NCI-H748 (cell line): ENCODE data around the gene CXorf49.
"Not testable (repeated sequence)": the region's sequence is repeated elsewhere in the genome, so short reads cannot be mapped to it uniquely, and the experiment has no call there.

Experiments
- DNase-seq: peaks from one replicate; lab custom pipeline; 2025; ENCODE audit not compliant: unreplicated experiment; lab: John Stamatoyannopoulos, UW

CXorf49 gene

DNA sequence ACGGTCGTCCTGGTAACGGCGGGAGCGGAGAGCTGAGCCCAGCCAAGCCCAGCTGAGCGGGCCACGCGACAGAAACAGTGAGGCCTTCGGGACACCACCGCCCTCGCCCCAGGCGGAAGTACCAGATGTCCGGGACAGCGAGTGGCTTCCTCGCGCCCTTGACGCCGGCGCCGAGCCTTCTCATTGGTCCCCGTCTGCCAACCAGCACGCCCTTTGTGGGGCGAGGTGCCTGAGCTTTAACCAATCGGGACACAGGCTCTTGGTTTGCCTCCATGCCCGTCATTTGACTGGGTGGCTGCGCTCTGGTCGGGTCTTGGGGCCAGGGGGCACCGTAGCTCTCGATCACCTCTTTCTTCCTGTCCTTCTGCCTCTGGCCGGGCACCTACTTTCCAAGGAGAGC is at the start of gene CXorf49:
Gene CXorf49 (minus strand): TSS at position 101 of the 400 bp plus-strand sequence. CDS start 134 bp downstream, outside the sequence.
- DNase-seq = not testable (repeated sequence)

DNA sequence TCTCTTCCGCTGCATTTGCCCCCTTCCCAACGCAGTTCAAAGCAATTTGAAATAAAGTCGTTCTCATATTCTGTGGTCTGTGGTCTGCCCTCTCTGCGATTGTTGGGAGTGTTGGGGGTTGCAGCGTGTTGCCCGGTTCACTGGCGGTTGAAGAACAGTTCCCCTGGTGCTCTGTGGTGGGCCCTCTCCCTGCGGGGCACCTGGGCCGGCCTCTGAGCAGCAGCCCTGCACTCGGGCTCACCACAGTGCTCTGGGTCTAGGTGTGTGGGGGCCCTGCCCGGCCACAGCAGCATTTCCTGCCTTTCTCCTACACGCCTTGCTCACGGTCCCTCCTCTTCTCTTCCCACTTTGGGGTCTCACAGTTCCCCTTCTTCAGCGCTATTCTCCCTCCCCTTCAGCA is 49.0 kb upstream of the CXorf49 start:
- DNase-seq = not testable (repeated sequence)

DNA sequence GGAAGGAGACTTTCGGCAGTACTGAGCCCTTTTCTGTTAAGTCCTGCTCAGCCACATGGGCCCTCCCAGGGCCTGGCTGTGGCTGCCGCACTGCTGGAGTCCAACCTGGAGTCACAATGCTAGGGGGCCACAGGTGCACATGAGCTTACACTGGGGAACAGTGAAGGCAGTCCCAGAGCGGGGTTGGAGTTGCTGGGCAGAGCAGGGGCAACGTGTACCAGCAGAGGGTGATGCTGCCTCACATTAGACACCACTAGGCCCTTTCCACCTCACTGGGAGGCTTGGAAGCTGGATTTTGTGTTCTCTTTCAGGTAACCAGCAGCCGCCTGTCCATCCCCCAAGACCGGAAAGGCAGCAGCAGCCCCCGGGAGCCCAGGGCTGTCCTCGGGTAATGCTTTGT is 47.5 kb upstream of the CXorf49 start:
- DNase-seq = not testable (repeated sequence)

DNA sequence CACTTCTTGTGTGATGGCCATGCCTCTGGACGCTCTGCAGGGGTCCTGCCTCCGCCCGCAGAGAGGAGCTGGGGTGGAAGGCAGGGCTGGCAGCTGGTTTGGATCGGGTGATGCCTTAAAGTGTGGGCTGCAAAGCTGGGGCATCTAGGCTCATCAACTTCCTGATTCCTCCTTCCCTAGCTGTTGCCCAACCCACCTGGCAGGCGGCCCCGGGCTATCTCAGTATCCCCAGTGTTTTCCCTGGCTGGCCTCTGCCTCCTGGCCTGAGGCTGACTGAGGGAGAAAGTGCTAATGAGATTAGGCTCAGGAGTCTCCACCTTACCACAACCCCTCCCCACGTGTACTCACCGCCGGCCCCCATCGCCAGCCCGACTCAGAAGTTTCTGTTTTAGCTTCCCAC is 46.7 kb upstream of the CXorf49 start:
- DNase-seq = not testable (repeated sequence)

DNA sequence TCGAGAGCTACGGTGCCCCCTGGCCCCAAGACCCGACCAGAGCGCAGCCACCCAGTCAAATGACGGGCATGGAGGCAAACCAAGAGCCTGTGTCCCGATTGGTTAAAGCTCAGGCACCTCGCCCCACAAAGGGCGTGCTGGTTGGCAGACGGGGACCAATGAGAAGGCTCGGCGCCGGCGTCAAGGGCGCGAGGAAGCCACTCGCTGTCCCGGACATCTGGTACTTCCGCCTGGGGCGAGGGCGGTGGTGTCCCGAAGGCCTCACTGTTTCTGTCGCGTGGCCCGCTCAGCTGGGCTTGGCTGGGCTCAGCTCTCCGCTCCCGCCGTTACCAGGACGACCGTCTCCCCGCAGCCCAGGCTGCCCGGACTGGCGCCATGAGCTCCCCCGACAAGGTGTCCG is 45.0 kb upstream of the CXorf49 start, which contains the start of gene CXorf49B:
Gene CXorf49B (plus strand): TSS at position 301 of the 400 bp plus-strand sequence. CDS start 75 bp downstream, at position 376.
- not testable (repeated sequence) for DNase-seq

DNA sequence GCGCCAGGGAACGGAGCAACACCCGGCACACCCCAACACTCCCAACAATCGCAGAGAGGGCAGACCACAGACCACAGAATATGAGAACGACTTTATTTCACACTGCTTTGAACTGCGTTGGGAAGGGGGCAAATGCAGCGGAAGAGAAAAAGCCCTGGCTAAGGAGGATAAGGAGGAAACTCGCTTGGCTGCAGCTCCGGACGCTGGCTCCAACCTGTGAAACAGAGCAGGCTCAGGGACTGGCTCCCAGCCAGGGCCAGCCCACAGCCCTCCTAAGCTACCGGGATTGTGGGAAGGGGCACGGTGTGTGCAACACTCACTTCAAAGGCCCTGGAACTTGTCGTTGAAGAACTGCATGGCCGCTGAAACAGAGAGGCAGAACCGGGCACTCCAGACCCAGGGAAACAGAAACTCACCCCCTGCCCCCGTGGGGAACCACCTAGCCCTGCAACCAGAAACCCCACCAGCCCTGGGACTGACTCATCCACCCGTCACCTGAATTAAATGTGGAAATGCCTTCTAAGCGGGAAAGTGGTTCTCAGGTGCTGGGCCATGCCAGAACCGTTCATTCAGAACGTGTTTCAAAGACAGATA is 42.7 kb upstream of the CXorf49 start:
- DNase-seq = not testable (repeated sequence)

DNA sequence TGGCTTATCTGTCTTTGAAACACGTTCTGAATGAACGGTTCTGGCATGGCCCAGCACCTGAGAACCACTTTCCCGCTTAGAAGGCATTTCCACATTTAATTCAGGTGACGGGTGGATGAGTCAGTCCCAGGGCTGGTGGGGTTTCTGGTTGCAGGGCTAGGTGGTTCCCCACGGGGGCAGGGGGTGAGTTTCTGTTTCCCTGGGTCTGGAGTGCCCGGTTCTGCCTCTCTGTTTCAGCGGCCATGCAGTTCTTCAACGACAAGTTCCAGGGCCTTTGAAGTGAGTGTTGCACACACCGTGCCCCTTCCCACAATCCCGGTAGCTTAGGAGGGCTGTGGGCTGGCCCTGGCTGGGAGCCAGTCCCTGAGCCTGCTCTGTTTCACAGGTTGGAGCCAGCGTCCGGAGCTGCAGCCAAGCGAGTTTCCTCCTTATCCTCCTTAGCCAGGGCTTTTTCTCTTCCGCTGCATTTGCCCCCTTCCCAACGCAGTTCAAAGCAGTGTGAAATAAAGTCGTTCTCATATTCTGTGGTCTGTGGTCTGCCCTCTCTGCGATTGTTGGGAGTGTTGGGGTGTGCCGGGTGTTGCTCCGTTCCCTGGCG is 2.3 kb upstream of the CXorf49 start:
- DNase-seq = not testable (repeated sequence)

DNA sequence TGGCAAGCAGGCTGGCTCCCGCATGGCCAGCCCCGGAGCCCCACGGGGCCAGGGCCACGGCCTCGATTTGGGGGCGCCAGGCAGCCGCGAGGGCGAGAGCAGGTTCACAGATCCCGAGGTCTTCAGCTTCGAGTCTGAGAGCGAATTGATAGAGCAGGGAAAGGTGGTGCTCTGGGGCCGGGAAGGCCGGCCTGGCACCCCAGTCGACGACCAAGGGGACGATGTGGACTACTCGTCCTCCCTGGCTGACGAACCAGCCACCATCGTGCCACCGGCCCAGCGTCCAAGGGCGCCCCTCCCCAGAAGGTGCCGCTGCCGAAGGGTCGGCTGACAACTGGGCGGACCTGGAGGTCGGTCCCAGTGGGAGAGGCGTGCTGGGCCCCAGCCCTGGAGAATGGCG is 1.1 kb upstream of the CXorf49 start:
- DNase-seq = not testable (repeated sequence)

DNA sequence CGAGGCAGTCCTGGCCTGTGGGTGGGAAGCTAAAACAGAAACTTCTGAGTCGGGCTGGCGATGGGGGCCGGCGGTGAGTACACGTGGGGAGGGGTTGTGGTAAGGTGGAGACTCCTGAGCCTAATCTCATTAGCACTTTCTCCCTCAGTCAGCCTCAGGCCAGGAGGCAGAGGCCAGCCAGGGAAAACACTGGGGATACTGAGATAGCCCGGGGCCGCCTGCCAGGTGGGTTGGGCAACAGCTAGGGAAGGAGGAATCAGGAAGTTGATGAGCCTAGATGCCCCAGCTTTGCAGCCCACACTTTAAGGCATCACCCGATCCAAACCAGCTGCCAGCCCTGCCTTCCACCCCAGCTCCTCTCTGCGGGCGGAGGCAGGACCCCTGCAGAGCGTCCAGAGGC is 1.8 kb downstream of the CXorf49 start:
- not testable (repeated sequence) for DNase-seq

DNA sequence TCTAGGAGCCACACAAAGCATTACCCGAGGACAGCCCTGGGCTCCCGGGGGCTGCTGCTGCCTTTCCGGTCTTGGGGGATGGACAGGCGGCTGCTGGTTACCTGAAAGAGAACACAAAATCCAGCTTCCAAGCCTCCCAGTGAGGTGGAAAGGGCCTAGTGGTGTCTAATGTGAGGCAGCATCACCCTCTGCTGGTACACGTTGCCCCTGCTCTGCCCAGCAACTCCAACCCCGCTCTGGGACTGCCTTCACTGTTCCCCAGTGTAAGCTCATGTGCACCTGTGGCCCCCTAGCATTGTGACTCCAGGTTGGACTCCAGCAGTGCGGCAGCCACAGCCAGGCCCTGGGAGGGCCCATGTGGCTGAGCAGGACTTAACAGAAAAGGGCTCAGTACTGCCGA is 2.5 kb downstream of the CXorf49 start:
- not testable (repeated sequence) for DNase-seq

DNA sequence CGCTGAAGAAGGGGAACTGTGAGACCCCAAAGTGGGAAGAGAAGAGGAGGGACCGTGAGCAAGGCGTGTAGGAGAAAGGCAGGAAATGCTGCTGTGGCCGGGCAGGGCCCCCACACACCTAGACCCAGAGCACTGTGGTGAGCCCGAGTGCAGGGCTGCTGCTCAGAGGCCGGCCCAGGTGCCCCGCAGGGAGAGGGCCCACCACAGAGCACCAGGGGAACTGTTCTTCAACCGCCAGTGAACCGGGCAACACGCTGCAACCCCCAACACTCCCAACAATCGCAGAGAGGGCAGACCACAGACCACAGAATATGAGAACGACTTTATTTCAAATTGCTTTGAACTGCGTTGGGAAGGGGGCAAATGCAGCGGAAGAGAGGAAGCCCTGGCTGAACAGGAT is 4.0 kb downstream of the CXorf49 start:
- not testable (repeated sequence) for DNase-seq

DNA sequence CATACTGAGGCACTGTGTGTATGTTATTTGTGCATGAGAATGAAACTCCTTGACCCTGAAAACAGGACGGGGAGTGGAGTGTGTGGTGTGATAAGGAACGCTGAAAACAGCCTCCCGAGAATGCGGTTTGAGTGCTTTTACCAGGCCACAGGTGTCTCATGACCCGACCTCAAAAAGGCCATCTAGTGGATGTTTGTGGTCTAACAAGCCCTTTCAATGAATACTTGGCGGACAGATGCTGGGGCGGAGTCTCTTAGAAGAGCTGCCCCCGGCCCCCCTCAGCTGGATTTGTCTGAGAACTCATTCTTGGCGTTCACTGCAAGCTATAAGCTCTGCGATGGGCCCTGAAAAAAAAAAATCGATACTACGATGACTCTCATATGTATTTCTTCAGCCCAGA is 15.2 kb downstream of the CXorf49 start:
- DNase-seq = not testable (repeated sequence)

DNA sequence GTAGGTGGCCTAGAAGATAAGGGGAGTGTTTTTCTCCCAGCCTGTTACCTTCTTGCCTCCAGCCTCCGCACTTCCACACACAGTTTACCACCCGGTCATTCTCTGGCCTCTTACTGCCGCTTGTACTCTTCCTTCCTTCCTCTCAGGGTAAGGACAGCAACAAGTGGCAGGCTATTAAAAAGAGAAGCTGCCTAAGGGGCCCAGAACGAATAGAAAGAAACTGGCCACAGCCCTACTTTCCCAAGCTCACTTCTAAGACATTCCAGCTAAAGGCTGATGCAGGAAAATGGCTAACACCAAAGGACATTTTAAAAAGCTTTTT is 19.1 kb downstream of the CXorf49 start:
- DNase-seq = not testable (repeated sequence)

DNA sequence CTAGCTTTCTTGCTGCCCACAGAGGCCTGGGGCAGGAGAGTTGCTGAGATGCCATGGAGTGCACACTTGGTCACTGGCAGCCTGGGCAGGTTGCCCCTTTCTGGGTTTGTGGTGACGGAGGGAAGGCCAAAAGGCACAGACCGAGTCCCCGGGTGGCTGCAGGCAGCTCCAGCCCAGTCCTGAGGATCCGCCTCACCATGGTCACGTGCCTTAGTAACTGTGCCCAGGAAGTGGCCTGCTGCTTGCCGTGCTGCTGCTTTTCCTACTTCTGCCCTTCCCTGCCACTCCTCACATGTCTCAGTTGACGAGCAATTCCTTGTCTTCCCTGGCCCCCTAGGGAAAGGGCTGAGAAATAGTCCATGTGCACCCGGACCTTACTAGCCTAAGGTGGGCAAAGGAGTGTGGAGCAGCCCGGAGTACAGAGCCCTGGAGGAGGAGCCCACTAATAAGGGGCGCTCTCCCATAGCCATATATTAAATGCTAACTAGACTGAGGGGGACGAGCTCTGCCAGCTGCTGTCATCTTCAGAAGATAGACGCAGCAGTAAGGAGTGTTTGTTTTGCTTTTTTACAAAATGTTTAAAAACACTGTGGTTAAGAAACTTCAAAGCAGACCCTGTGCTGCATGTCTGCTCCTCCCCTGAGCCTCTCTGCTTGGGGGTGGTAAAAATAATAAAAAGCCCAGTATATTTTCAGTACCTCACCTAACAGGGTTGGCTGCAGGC is 19.6 kb downstream of the CXorf49 start:
- DNase-seq = not testable (repeated sequence)

DNA sequence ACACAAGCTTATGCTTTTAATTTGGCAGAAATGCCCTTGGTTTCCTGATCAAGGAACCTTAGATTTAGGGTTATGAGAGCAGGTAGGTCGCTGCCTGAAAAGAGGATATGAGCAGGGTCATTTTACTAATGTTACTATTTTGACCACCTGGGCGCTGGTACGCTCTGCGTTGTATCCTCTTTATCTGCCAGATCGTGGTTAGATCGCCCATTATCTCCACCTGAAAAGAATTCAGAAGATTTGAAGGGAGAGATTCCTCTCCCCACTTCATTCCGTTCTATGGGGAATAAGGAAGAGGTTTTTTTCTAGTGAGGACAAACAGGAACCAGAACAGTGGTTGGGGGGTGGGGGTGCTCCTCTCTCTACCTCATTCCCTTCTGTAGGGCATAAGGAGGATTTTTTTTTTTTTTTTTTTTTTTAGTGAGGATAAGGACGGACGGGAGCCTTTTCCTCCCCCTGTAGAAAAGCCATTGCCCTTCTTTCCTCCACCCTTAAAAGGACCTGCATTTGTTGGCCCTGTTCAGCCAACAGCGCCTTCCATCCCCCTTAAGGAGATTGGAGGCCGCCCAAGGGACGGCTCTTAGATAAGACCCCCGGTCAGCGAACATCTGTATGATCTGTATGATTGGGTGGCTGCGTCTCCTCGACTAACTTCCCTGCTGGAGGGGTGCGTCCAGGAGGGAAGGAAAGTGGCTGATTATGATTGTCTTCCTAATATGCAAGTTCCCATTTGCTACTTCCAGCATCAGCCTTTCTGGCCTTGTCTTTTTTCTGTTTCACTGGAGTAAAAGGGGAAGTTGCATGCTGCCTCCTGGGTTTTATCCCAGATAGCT is 20.4 kb downstream of the CXorf49 start:
- DNase-seq = not testable (repeated sequence)

DNA sequence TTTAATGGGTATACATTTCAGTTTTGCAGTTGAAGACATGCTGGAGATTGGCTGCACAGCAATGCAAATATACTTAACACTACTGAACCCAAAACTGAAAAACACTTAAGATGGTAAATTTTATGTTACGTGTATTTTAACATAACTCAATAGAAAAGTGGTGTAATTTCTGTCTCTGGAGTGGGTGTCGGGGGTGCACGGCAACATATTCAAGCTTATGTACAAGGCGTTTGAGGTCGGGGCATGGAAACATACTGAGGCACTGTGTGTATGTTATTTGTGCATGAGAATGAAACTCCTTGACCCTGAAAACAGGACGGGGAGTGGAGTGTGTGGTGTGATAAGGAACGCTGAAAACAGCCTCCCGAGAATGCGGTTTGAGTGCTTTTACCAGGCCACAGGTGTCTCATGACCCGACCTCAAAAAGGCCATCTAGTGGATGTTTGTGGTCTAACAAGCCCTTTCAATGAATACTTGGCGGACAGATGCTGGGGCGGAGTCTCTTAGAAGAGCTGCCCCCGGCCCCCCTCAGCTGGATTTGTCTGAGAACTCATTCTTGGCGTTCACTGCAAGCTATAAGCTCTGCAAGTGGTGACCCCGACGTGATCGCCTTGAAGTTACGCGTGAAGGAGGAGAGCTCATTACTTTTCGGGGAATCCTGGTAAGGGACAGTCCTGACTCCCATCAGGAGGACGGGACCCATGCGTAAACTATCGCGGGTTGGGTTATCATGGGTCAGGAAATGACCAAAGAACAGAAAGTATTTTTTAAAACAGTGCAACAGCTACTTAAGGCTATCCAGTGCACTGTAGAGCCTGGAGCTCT is 21.2 kb downstream of the CXorf49 start:
- DNase-seq = not testable (repeated sequence)

DNA sequence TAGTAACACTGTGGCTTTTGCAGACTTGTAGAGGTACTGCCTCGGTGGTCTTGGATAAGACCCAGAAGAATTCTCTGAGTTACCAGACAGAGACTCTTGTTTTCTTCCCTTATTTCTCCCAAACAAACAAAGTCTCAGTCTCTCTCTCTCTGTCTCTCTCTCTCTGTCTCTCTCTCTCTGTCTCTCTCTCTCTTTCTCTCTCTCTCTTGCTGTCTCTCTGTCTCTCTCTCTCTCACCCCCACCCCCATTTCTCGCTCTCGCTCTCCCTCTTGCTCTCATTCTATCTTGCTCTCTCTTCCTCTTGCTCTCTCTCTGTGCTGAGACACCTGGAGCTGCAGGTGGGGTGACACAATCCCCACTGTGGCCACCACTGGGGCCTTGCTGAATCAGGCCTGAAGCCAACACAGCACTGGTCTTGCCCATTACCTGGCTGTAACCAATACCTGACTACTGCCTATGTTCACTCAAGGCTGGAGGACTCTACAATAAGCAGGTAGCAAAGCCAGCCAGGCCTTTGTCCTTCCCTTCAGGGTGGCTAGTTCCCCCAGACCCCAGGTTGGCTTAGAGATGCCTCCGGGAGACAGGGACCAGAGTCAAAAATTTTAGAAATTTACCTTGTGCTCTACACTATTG is 38.4 kb downstream of the CXorf49 start:
- no peak for DNase-seq

DNA sequence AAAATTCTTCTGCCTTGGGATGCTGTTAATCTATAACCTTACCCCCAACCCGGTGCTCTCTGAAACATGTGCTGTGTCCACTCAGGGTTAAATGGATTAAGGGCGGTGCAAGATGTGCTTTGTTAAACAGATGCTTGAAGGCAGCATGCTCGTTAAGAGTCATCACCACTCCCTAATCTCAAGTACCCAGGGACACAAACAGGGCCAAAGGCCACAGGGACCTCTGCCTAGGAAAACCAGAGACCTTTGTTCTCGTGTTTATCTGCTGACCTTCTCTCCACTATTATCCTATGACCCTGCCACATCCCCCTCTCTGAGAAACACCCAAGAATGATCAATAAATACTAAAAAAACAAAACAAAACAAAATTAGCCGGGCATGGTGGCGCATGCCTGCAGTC is 40.9 kb downstream of the CXorf49 start:
- not testable (repeated sequence) for DNase-seq

DNA sequence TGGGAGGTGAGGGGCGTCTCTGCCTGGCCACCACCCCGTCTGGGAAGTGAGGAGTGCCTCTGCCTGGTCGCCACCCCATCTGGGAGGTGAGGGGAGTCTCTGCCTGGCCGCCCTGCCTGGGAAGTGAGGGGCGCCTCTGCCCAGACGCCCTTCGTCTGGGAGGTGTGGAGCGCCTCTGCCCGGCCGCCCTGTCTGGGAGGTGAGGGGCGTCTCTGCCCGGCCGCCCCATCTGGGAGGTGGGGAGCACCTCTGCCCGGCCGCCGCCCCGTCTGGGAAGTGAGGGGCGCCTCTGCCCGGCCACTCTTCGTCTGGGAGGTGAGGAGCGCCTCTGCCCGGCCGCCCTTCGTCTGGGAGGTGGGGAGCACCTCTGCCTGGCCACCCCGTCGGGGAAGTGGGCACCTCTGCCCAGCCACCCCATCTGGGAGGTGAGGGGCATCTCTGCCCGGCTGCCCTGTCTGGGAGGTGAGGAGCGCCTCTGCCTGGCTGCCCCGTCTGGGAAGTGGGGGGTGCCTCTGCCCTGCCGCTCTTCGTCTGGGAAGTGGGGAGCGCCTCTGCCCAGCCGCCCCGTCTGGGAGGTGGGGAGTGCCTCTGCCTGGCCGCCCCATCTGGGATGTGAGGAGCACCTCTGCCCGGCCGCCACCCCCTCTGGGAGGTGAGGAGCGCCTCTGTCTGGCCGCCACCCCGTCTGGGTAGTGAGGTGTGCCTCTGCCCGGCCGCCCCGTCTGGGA is 41.9 kb downstream of the CXorf49 start:
- not testable (repeated sequence) for DNase-seq
